PC-3 (cell line): ENCODE measurements around the gene PLXNA4.

Source experiments
- EZH2phosphoT487 ChIP-seq: fragments of 300-600 bp; sonication (generic); IDR thresholded peaks from 2 replicates; pipeline ENCODE4 v1.6.1; 2018; ENCODE audit warnings: mild to moderate bottlenecking, antibody characterized with exemption, low read length, borderline replicate concordance
- TF ChIP-seq, protein P1 (sequence below): fragments of 300-600 bp; sonication (generic); conservative IDR thresholded peaks from 2 replicates; pipeline ENCODE4 v1.5.1; 2017; ENCODE audit warnings: antibody characterized with exemption, low read depth, mild to moderate bottlenecking, low read length

DNA sequence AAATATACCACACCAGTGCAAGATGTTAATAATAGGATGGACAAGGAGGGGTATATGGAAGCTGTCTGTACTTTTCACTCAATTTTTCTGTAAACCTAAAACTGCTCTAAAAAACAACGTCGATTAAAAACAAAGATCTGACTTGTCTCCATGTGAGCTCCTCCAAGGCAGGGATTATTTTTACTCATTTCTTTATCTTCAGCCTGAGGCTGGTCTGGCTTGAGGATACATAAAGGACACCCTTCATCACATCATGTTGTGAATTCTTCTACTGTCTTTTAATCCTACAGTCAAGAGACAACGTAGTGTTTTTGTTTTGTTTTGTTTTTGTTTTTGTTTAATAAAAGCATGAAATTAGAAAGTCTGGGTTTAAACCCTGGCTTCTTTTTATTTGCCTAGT lies 486.9 kb downstream of the PLXNA4 start:
- TF ChIP-seq, protein P1, sequence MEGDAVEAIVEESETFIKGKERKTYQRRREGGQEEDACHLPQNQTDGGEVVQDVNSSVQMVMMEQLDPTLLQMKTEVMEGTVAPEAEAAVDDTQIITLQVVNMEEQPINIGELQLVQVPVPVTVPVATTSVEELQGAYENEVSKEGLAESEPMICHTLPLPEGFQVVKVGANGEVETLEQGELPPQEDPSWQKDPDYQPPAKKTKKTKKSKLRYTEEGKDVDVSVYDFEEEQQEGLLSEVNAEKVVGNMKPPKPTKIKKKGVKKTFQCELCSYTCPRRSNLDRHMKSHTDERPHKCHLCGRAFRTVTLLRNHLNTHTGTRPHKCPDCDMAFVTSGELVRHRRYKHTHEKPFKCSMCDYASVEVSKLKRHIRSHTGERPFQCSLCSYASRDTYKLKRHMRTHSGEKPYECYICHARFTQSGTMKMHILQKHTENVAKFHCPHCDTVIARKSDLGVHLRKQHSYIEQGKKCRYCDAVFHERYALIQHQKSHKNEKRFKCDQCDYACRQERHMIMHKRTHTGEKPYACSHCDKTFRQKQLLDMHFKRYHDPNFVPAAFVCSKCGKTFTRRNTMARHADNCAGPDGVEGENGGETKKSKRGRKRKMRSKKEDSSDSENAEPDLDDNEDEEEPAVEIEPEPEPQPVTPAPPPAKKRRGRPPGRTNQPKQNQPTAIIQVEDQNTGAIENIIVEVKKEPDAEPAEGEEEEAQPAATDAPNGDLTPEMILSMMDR = no peak
- no peak for TF ChIP-seq EZH2phosphoT487
